Left forelimb (tissue), 1 donor: ENCODE data around the gene ATP1B2.
"Not testable (repeated sequence)": the region's sequence is repeated elsewhere in the genome, so short reads cannot be mapped to it uniquely, and the experiment has no call there.

Source experiments
- DNase-seq: peaks from one replicate; pipeline ENCODE4 v3.0.0-alpha.2; 2018; ENCODE audit warnings: low spot score

The ATP1B2 gene

GRCh38 chr17:7634384-7634783 lies 16.3 kb upstream of the ATP1B2 start:
- peak; percentile 75 for DNase-seq

DNA sequence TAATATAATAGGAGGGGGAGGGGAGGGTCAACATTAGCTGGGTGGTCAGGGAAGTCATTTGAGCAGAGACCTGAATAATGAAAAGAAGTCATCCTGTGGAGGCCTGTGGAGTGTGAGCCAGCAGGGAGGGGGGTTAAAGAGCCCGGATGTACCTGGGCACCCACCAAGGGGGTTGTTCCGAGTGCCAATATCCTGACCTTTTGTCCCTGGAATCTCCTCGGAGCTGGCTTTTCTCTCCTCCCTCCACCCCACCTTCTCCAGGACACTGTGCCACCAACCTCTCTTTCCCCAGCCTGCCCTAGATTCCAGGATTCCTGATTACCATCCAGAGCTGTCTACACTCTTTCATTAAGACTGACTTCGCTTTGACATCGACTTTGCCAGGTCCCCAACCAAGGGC lies 14.6 kb upstream of the ATP1B2 start:
- DNase-seq, result no peak

DNA sequence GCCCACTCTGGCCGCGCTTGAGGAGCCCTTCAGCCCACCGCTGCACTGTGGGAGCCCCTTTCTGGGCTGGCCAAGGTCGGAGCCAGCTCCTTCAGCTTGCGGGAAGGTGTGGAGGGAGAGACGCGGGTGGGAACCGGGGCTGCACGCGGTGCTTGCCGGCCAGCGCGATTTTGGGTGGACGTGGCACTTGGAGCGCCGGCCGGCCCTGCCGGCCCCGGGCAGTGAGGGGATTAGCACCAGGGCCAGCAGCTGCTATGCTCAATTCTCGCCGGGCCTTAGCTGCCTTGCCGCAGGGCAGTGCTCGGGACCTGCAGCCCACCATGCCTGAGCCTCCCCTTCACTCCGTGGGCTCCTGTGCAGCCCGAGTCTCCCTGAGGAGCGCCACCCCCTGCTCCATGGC lies 9.9 kb upstream of the ATP1B2 start:
- no peak for DNase-seq

GRCh38 chr17:7641635-7642034 lies 9.1 kb upstream of the ATP1B2 start:
- DNase-seq, result not testable (repeated sequence)

- DNase-seq, result no peak
Measured at GRCh38 chr17:7644775-7645174, 6.0 kb upstream of the ATP1B2 start.

- DNase-seq, result no peak
Measured at GRCh38 chr17:7646457-7646856, 4.3 kb upstream of the ATP1B2 start.

DNA sequence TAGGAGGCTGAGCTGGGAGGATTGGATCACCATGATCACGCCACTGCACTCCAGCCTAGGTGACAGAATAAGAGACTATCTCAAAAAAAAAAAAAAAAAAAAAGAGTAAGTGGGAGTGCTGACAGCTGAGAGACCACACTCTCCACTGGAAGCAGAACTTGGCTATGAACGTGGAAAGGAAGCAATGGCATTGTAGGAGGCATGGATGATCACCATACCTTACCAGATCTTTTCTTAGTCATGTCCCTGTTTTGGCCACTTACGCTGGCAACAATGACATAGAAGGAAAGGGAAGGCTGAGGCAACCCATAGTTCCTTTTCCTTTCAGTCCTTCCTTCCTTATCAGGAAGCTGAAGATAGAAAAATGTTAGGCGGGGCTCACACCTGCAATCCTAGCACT lies 3.7 kb upstream of the ATP1B2 start:
- DNase-seq, result no peak

- no peak for DNase-seq
Measured at GRCh38 chr17:7651097-7651664, 455 bp downstream of the ATP1B2 start.

- DNase-seq, result peak; percentile 81
Measured at GRCh38 chr17:7651665-7652387, 1.1 kb downstream of the ATP1B2 start.

GRCh38 chr17:7652388-7653356 lies 1.9 kb downstream of the ATP1B2 start:
- DNase-seq, result no peak

GRCh38 chr17:7654832-7655540 lies 4.3 kb downstream of the ATP1B2 start:
- no peak for DNase-seq

- no peak for DNase-seq
Measured at GRCh38 chr17:7655541-7655840, 4.8 kb downstream of the ATP1B2 start.

DNA sequence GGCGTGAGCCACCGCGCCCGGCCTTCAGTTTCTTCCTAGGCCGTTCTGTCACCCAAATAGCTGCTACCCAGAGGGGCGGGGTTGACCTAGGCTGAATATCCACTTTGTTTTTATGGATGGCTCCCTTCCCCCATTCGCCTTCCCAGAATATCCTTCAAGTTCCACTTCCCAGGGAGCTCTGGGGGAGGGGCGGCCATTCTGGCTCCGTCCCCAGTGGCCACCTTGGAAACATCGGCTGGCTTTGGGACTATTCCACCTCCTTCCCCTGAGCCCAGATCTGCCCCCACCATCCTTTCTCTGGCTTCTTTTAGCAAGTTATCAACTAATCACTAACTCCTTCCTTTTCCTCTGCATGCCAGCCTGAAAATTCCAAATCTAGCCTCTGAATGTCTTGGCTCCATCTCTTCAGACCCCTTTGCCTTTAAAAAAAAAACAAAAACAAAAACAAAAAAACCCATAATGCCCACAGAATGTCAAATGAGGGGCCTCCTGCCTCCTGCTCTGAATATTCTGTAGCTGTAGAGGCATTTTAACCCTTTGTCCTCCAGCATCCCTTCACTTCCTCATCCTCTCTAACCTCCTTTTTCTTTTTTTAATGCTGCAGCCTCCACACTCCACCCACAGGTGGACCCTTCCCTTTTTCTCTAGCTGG lies 6.4 kb downstream of the ATP1B2 start:
- DNase-seq, result no peak

- DNase-seq, result no peak
Measured at GRCh38 chr17:7667656-7668406, 17.1 kb downstream of the ATP1B2 start.

GRCh38 chr17:7668482-7668881 lies 17.8 kb downstream of the ATP1B2 start:
- no peak for DNase-seq

DNA sequence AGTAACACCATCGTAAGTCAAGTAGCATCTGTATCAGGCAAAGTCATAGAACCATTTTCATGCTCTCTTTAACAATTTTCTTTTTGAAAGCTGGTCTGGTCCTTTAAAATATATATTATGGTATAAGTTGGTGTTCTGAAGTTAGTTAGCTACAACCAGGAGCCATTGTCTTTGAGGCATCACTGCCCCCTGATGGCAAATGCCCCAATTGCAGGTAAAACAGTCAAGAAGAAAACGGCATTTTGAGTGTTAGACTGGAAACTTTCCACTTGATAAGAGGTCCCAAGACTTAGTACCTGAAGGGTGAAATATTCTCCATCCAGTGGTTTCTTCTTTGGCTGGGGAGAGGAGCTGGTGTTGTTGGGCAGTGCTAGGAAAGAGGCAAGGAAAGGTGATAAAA lies 22.5 kb downstream of the ATP1B2 start:
- no peak for DNase-seq

DNA sequence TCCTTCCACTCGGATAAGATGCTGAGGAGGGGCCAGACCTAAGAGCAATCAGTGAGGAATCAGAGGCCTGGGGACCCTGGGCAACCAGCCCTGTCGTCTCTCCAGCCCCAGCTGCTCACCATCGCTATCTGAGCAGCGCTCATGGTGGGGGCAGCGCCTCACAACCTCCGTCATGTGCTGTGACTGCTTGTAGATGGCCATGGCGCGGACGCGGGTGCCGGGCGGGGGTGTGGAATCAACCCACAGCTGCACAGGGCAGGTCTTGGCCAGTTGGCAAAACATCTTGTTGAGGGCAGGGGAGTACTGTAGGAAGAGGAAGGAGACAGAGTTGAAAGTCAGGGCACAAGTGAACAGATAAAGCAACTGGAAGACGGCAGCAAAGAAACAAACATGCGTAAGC lies 24.2 kb downstream of the ATP1B2 start:
- DNase-seq, result no peak

GRCh38 chr17:7676533-7676932 lies 25.8 kb downstream of the ATP1B2 start:
- no peak for DNase-seq

DNA sequence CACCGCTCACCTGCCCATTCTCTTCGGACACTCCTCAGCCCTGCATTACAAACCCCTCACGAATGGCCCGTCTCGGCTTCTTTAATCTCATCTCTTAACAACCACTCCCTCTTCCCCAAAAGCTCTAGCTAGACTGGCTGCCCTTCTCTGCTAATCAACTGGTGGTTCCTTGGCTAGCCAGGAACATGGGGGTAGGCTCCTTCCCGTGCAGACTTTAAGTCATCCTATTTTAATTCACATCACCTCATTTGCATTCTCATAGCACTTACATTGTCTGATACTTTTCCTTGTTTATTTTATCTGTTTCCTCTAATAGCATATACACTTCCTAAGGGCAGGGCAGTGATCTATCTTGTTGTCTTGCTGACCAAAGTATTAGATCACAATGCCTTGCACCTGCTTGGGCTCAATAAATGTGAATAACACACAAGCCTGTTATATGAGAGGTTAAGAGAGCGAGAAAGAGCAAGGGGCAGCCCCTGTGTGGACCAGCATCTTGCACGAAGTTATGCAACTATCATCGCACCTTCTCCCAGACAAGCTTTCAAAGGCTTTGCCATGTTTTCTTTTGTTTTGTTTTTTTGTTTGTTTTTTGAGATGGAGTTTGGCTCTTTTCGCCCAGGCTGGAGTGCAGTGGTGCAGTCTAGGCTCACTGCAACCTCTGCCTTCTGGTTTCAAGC lies 26.8 kb downstream of the ATP1B2 start:
- DNase-seq, result no peak

- DNase-seq, result no peak
Measured at GRCh38 chr17:7684851-7685532, 34.3 kb downstream of the ATP1B2 start.
